HCT116 (cell line): ENCODE data around the gene COG5. TPM values are rescaled to one million over a fixed set of nuclear protein-coding genes. Genes with fewer than 3 reads are reported as not detected.

ENCODE experiments used
- ATAC-seq: fragments of 200-7000 bp; cut with Tn5 transposase; 2 replicates; pipeline ENCODE4 v1.9.1; 2020; ENCODE audit warnings: mild to moderate bottlenecking, moderate library complexity
- BruUV-seq: library from RNA; stranded (reverse); fragments of 400-500 nt; replicated peaks from 2 replicates; lab custom pipeline; 2021; lab: Mats Ljungman, UMichigan
- CTCF ChIA-PET: fragments of 300-600 bp; sonication (Branson Sonifier 250); formaldehyde crosslinking; loops from one replicate; lab custom pipeline; 2021; ENCODE audit warnings: antibody characterized with exemption; lab: Charles Lee
- POLR2A ChIA-PET: fragments of 300-600, 350-600 bp; sonication (Branson Sonifier 250); formaldehyde crosslinking; loops from one replicate; lab custom pipeline; 2021; ENCODE audit warnings: antibody characterized with exemption; lab: Charles Lee
- RAD21 ChIA-PET, 2 experiments: fragments of 300-600 bp; sonication (Branson Sonifier 250); formaldehyde crosslinking; loops; one replicate each; lab custom pipeline; 2023; ENCODE audit warnings: low total read pairs in 2 of 2; ENCODE audit not compliant: uncharacterized antibody in 2 of 2, unreplicated experiment in 2 of 2, low non-redundant PET in 1 of 2; lab: Charles Lee
- DNase-seq: peaks from one replicate; pipeline ENCODE4 v3.0.0-alpha.2; 2010; ENCODE audit warnings: low read depth, low spot score
- H2AFZ ChIP-seq: fragments of 200-600 bp; shearing (Covaris generic), sonication (generic); 2 replicates; pipeline ENCODE4 v1.6.1; 2017; ENCODE audit warnings: low read depth, mixed run types, mixed read lengths, antibody characterized with exemption, low read length; ENCODE audit not compliant: poor library complexity, severe bottlenecking
- H3K27ac ChIP-seq: 2 replicates; pipeline ENCODE4 v1.5.1; 2012; ENCODE audit warnings: low read depth, low read length
- H3K27me3 ChIP-seq: fragments of 200-600 bp; sonication (generic); 2 replicates; pipeline ENCODE4 v1.6.1; 2016; ENCODE audit warnings: mixed run types, low read length, mixed read lengths; ENCODE audit not compliant: insufficient read depth
- H3K36me3 ChIP-seq, 2 experiments: fragments of 200-500 bp in 1 of 2; fragments of 200-600 bp in 1 of 2; sonication (Bioruptor generic) in 1 of 2; sonication (generic) in 1 of 2; 2 replicates each; pipeline versions ENCODE4 v1.5.1 to v1.6.1; 2014 to 2016; ENCODE audit warnings: low read length in 2 of 2, inconsistent platforms in 1 of 2, mixed read lengths in 1 of 2, mixed run types in 1 of 2; ENCODE audit not compliant: insufficient read depth in 2 of 2, control insufficient read depth in 1 of 2
- H3K4me1 ChIP-seq, 2 experiments: fragments of 200-600 bp in 1 of 2; sonication (generic) in 1 of 2; 2 replicates each; pipeline versions ENCODE4 v1.5.1 to v1.6.1; 2012 to 2017; ENCODE audit warnings: low read length in 2 of 2, inconsistent platforms in 1 of 2, mild to moderate bottlenecking in 1 of 2, mixed read lengths in 1 of 2, mixed run types in 1 of 2, moderate library complexity in 1 of 2; ENCODE audit not compliant: insufficient read depth in 2 of 2, control insufficient read depth in 1 of 2
- H3K4me2 ChIP-seq: fragments of 200-600 bp; sonication (generic); 2 replicates; pipeline ENCODE4 v1.6.1; 2017; ENCODE audit warnings: mixed run types, low read length, mixed read lengths
- H3K4me3 ChIP-seq, 2 experiments: fragments of 200-600 bp in 1 of 2; sonication (generic) in 1 of 2; replicated peaks in 1 of 2; 2 replicates each; pipeline ENCODE4 v1.5.1; 2011 to 2016; ENCODE audit warnings: low read length in 2 of 2, control low read depth in 1 of 2, low read depth in 1 of 2, mild to moderate bottlenecking in 1 of 2, mixed read lengths in 1 of 2, mixed run types in 1 of 2
- H3K79me2 ChIP-seq: fragments of 200-600 bp; sonication (generic); 2 replicates; pipeline ENCODE4 v1.6.1; 2017; ENCODE audit warnings: mild to moderate bottlenecking, mixed run types, low read length, moderate library complexity, mixed read lengths; ENCODE audit not compliant: insufficient read depth
- H3K9ac ChIP-seq: fragments of 200-600 bp; sonication (generic); 2 replicates; pipeline ENCODE4 v1.6.1; 2016; ENCODE audit warnings: low read length, mixed read lengths
- H3K9me2 ChIP-seq: fragments of 200-600 bp; sonication (generic), shearing (Covaris generic); 2 replicates; pipeline ENCODE4 v1.6.1; 2017; ENCODE audit warnings: mixed run types, mild to moderate bottlenecking, moderate library complexity; ENCODE audit not compliant: insufficient read depth
- H3K9me3 ChIP-seq, 2 experiments: fragments of 200-500 bp in 1 of 2; fragments of 200-600 bp in 1 of 2; sonication (Bioruptor generic) in 1 of 2; sonication (generic) in 1 of 2; 2 replicates each; pipeline ENCODE4 v1.6.1; 2014 to 2017; ENCODE audit warnings: low read length in 2 of 2, mixed read lengths in 2 of 2, inconsistent platforms in 1 of 2, low read depth in 1 of 2, mild to moderate bottlenecking in 1 of 2, mixed run types in 1 of 2, moderate library complexity in 1 of 2; ENCODE audit not compliant: control insufficient read depth in 1 of 2, insufficient read depth in 1 of 2
- H4K20me1 ChIP-seq: fragments of 200-600 bp; sonication (generic), shearing (Covaris generic); 2 replicates; pipeline ENCODE4 v1.6.1; 2017; ENCODE audit warnings: mixed run types, mild to moderate bottlenecking, moderate library complexity; ENCODE audit not compliant: insufficient read depth
- ATF3 ChIP-seq: IDR thresholded peaks from 2 replicates; pipeline ENCODE4 v1.6.1; 2012
- CEBPB ChIP-seq: IDR thresholded peaks from 2 replicates; pipeline ENCODE4 v1.6.1; 2012; ENCODE audit warnings: low read depth
- EZH2phosphoT487 ChIP-seq: fragments of 200-600 bp; IDR thresholded peaks from 2 replicates; pipeline ENCODE4 v1.6.1; 2018; ENCODE audit warnings: antibody characterized with exemption, borderline replicate concordance
- JUND ChIP-seq: IDR thresholded peaks from 2 replicates; pipeline ENCODE4 v1.6.1; 2012
- MAX ChIP-seq: IDR thresholded peaks from 2 replicates; pipeline ENCODE4 v1.6.1; 2012
- POLR2A ChIP-seq: IDR thresholded peaks from 2 replicates; pipeline ENCODE4 v1.7.0; 2011; ENCODE audit warnings: borderline replicate concordance; ENCODE audit not compliant: insufficient read depth, insufficient read length; ENCODE audit errors: extremely low read depth
- REST ChIP-seq: IDR thresholded peaks from 2 replicates; pipeline ENCODE4 v1.6.1; 2012; ENCODE audit warnings: low read depth
- SIN3A ChIP-seq: IDR thresholded peaks from 2 replicates; pipeline ENCODE4 v1.6.1; 2012; ENCODE audit warnings: low read depth
- ZNF274 ChIP-seq: fragments of 200-500 bp; sonication (Bioruptor generic); IDR thresholded peaks from 2 replicates; pipeline ENCODE4 v1.6.1; 2014; ENCODE audit warnings: mild to moderate bottlenecking, low read depth, low read length, inconsistent platforms
- intact Hi-C: fragments of 100-400 bp; cut with micrococcal nuclease; formaldehyde crosslinking; loops from 2 replicates; pipeline ENCODE4 v1.10.0; 2022
- total RNA-seq: library from RNA; stranded (reverse); gene quantifications from one replicate; pipeline ENCODE4 v1.2.1, GENCODE V29; 2021; ENCODE audit not compliant: unreplicated experiment

Gene COG5
- total RNA-seq, 1 experiment from 2014 or later = 30.7 TPM

- POLR2A ChIA-PET = interaction anchor here (1.0 kb wide), 1 partner anchor 14 kb away, joined by 3 read pairs; no protein-coding TSS in a partner anchor
- BruUV-seq = no TSS peak
- no peak for ATAC-seq
- no peaks in the 10 kb centered on the region for H3K27me3 ChIP-seq
- no peak overlapping the region for H3K27ac ChIP-seq
- no peak overlapping the region for H3K4me2 ChIP-seq
- intact Hi-C loops = loop anchor here (10.0 kb wide), 3 partner anchors 142 to 388 kb away; no protein-coding TSS in a partner anchor
- H3K79me2 ChIP-seq = peaks cover 32% of the 10 kb centered on the region
- no peaks in the 10 kb centered on the region for H3K9me3 ChIP-seq
- 0 out of 4 replicates have a peak, but pooled peaks cover 0 to 2% of the 10 kb centered on the region in 2 experiments for H3K36me3 ChIP-seq
- H4K20me1 ChIP-seq = no peaks in the 10 kb centered on the region
- H3K4me1 ChIP-seq = peaks cover 2 to 14% of the 10 kb centered on the region in 2 experiments; a peak in 3 of 4 replicates
- H3K4me3 ChIP-seq = no peak overlapping the region
- DNase-seq = no peak
- H2AFZ ChIP-seq = no peak overlapping the region
- no peak overlapping the region for H3K9ac ChIP-seq
- CTCF ChIA-PET = no interaction called here
- no peaks in the 10 kb centered on the region for H3K9me2 ChIP-seq
- TF ChIP-seq MAX (no peak), CEBPB (no peak), ZNF274 (no peak), SIN3A (no peak), EZH2phosphoT487 (no peak), JUND (no peak), ATF3 (no peak), POLR2A (no peak), REST (no peak)
- RAD21 ChIA-PET = no interaction called here
Measured at GRCh38 chr7:107582875-107583274, 19.2 kb upstream of the COG5 start.
